ENCODE data around the gene NTNG1. TPM values are rescaled to one million over a fixed set of nuclear protein-coding genes. Genes with fewer than 3 reads are reported as not detected.

Gene NTNG1
- total RNA-seq, 1 donor from 2014 or later = 8.1 TPM

DNA sequence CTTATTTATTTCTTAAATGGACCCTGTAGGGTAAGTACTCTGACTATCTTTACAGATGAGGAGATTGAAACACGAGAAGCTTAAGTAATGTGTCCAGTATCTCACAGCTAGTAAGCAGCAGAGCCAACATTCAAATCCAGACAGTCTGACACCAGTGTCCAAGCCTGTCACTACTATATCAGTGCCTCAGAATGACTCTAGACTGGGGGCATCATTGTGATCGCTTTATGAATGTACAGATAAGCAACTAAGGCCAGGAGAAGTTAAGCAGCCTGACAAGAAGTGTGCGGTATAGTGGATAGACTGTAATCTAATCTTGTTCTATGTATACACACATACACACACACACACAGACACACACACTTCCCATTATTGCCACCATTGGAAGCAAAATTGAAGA lies 158.7 kb downstream of the NTNG1 start:
- Histone ChIP-seq H3K9ac (ENCODE audit: low read length) (no peak overlapping the region), H2AFZ (ENCODE audit: low read depth, low read length) (no peak overlapping the region), H4K20me1 (ENCODE audit: insufficient read depth, low read length) (no peaks in the 10 kb centered on the region), H3K4me3 (ENCODE audit: insufficient read depth, low read depth, low read length) (no peak overlapping the region), H3K79me2 (ENCODE audit: insufficient read depth, low read length) (no peaks in the 10 kb centered on the region), H3K27ac (ENCODE audit: low read depth, low read length) (no peak overlapping the region), H3K4me1 (ENCODE audit: insufficient read depth, low read length) (no peaks in the 10 kb centered on the region), H3K36me3 (ENCODE audit: insufficient read depth, low read length) (no peaks in the 10 kb centered on the region), H3K27me3 (ENCODE audit: insufficient read depth, low read length) (no peaks in the 10 kb centered on the region), H3K4me2 (ENCODE audit: low read length) (no peak overlapping the region), H3K9me3 (ENCODE audit: insufficient read depth, low read depth, low read length) (no peaks in the 10 kb centered on the region)
- H3K27me3 Mint-ChIP-seq (ENCODE audit: low read depth, unreplicated experiment) = no peaks in the 10 kb centered on the region
- no peak overlapping the region for H3K27ac Mint-ChIP-seq (ENCODE audit: unreplicated experiment)
- DNase-seq (ENCODE audit: low read depth) (no peak), FAIRE-seq (no peak)
- H3K36me3 Mint-ChIP-seq (ENCODE audit: low read depth, unreplicated experiment) = no peaks in the 10 kb centered on the region
- H3K4me3 Mint-ChIP-seq (ENCODE audit: unreplicated experiment) = no peak overlapping the region
- no peaks in the 10 kb centered on the region for H3K4me1 Mint-ChIP-seq (ENCODE audit: low read depth, unreplicated experiment)
- H3K9me3 Mint-ChIP-seq (ENCODE audit: unreplicated experiment) = no peaks in the 10 kb centered on the region
- TF ChIP-seq EZH2 (IDR thresholded peaks at IDR 0.05; ENCODE audit: insufficient read depth, low read length) = no peak
- TF ChIP-seq, protein P1, sequence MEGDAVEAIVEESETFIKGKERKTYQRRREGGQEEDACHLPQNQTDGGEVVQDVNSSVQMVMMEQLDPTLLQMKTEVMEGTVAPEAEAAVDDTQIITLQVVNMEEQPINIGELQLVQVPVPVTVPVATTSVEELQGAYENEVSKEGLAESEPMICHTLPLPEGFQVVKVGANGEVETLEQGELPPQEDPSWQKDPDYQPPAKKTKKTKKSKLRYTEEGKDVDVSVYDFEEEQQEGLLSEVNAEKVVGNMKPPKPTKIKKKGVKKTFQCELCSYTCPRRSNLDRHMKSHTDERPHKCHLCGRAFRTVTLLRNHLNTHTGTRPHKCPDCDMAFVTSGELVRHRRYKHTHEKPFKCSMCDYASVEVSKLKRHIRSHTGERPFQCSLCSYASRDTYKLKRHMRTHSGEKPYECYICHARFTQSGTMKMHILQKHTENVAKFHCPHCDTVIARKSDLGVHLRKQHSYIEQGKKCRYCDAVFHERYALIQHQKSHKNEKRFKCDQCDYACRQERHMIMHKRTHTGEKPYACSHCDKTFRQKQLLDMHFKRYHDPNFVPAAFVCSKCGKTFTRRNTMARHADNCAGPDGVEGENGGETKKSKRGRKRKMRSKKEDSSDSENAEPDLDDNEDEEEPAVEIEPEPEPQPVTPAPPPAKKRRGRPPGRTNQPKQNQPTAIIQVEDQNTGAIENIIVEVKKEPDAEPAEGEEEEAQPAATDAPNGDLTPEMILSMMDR (IDR thresholded peaks at IDR 0.05; ENCODE audit: insufficient read depth, low read depth, low read length) = no peak

- Histone ChIP-seq H3K27me3 (ENCODE audit: insufficient read depth, low read length) (no peaks in the 10 kb centered on the region), H4K20me1 (ENCODE audit: insufficient read depth, low read length) (no peaks in the 10 kb centered on the region), H2AFZ (ENCODE audit: low read depth, low read length) (no peak overlapping the region), H3K9ac (ENCODE audit: low read length) (no peak overlapping the region), H3K4me3 (ENCODE audit: insufficient read depth, low read depth, low read length) (no peak overlapping the region), H3K9me3 (ENCODE audit: insufficient read depth, low read depth, low read length) (no peaks in the 10 kb centered on the region), H3K27ac (ENCODE audit: low read depth, low read length) (no peak overlapping the region), H3K4me2 (ENCODE audit: low read length) (no peak overlapping the region), H3K79me2 (ENCODE audit: insufficient read depth, low read length) (no peaks in the 10 kb centered on the region), H3K36me3 (ENCODE audit: insufficient read depth, low read length) (no peaks in the 10 kb centered on the region), H3K4me1 (ENCODE audit: insufficient read depth, low read length) (no peaks in the 10 kb centered on the region)
- TF ChIP-seq, protein P1 (IDR thresholded peaks at IDR 0.05; ENCODE audit: insufficient read depth, low read depth, low read length) = no peak
- Mint-ChIP-seq H3K9me3 (ENCODE audit: unreplicated experiment) (no peaks in the 10 kb centered on the region), H3K36me3 (ENCODE audit: low read depth, unreplicated experiment) (no peaks in the 10 kb centered on the region), H3K27me3 (ENCODE audit: low read depth, unreplicated experiment) (no peaks in the 10 kb centered on the region), H3K27ac (ENCODE audit: unreplicated experiment) (no peak overlapping the region), H3K4me1 (ENCODE audit: low read depth, unreplicated experiment) (no peaks in the 10 kb centered on the region), H3K4me3 (ENCODE audit: unreplicated experiment) (no peak overlapping the region)
- DNase-seq (ENCODE audit: low read depth) (no peak), FAIRE-seq (no peak)
These were observed 169.1 kb downstream of the NTNG1 start for GRCh38 chr1:107309962-107310361.

DNA sequence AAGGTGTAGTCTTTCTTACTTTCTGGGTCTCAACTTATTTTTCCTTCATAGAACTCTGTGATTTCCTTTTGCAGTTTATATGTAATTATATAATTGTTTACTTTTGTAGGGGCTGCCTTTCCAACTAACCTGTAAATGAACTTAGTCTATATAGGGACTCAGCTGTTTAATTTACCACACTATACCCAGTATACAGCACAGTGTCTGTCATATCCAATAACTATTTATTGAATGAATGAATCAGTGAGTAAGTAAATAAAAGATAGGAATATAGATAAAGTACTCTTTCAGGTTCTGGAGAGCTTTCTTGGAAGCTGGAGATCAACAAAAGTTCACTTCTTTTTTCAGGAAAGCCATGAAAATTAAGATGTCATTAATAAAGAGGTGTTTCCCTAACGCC lies 174.8 kb downstream of the NTNG1 start:
- no peak for DNase-seq (ENCODE audit: low read depth)
- H3K4me3 ChIP-seq (ENCODE audit: insufficient read depth, low read depth, low read length) = no peak overlapping the region
- H3K27me3 Mint-ChIP-seq (ENCODE audit: low read depth, unreplicated experiment) = no peaks in the 10 kb centered on the region

More for the DNA sequence above, 174.8 kb downstream of the NTNG1 start:
- TF ChIP-seq, protein P1 (IDR thresholded peaks at IDR 0.05; ENCODE audit: insufficient read depth, low read depth, low read length) = no peak
- no peak for TF ChIP-seq EZH2 (IDR thresholded peaks at IDR 0.05; ENCODE audit: insufficient read depth, low read length)
- no peaks in the 10 kb centered on the region for H3K36me3 Mint-ChIP-seq (ENCODE audit: low read depth, unreplicated experiment)
- Histone ChIP-seq H3K9ac (ENCODE audit: low read length) (no peak overlapping the region), H3K27ac (ENCODE audit: low read depth, low read length) (no peak overlapping the region), H2AFZ (ENCODE audit: low read depth, low read length) (no peak overlapping the region), H3K36me3 (ENCODE audit: insufficient read depth, low read length) (no peaks in the 10 kb centered on the region), H3K4me1 (ENCODE audit: insufficient read depth, low read length) (no peaks in the 10 kb centered on the region), H3K79me2 (ENCODE audit: insufficient read depth, low read length) (no peaks in the 10 kb centered on the region), H3K9me3 (ENCODE audit: insufficient read depth, low read depth, low read length) (no peaks in the 10 kb centered on the region), H3K27me3 (ENCODE audit: insufficient read depth, low read length) (no peaks in the 10 kb centered on the region), H3K4me2 (ENCODE audit: low read length) (no peak overlapping the region), H4K20me1 (ENCODE audit: insufficient read depth, low read length) (no peaks in the 10 kb centered on the region)
- H3K27ac Mint-ChIP-seq (ENCODE audit: unreplicated experiment) = no peak overlapping the region
- no peak overlapping the region for H3K4me3 Mint-ChIP-seq (ENCODE audit: unreplicated experiment)
- H3K4me1 Mint-ChIP-seq (ENCODE audit: low read depth, unreplicated experiment) = no peaks in the 10 kb centered on the region
- no peak for FAIRE-seq
- no peaks in the 10 kb centered on the region for H3K9me3 Mint-ChIP-seq (ENCODE audit: unreplicated experiment)
